Stimulated activated CD4-positive, alpha-beta T cell treated with anti-CD3 and anti-CD28 coated beads, Interleukin-15, amount 100 ng/mL, for 24 hours (primary cell): ENCODE results near the gene CISD1.
"Not testable (repeated sequence)": the region's sequence is repeated elsewhere in the genome, so short reads cannot be mapped to it uniquely, and the experiment has no call there.

ENCODE experiments used
- DNase-seq: peaks from one replicate; pipeline ENCODE4 v3.0.0-alpha.2; 2020

CISD1 gene

DNA sequence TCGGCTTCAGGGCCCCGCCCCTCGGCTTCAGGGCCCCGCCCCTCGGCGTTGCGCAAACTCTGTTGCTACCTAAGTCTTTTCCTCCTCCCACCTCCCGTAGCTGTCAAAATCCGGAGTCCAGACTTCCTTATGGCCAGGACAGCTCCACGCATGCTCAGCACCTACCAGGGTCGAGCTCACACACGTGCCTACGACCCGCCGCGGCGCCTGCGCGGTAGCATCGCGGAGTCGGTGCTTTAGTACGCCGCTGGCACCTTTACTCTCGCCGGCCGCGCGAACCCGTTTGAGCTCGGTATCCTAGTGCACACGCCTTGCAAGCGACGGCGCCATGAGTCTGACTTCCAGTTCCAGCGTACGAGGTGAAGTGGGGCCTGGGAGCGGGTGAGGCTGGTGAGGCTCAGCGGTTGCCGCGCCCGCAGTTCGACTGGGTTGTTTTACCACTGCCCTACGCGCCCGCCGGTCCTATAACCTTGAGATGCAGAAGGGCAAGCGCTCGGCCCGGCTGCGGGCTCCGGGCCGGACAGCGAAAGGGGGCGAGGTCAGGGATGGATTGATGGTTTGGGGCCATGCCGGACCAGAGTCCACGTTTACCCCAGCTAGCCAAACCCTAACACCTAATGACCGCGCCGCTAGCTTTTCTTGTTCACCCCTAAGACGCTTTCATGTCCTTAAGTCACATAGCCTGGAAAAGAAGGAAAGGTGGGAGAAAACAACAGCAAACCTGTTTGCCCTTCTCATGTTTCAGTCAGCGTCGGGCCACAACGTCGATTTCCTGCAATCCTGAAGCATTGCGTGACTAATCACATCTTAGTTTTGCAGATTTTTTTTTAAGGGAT lies at the start of gene CISD1:
CISD1 (plus strand) TSS at position 217 of the 836 bp plus-strand sequence; CDS start at position 329, 112 bp downstream.
- DNase-seq: peak; percentile 95

DNA sequence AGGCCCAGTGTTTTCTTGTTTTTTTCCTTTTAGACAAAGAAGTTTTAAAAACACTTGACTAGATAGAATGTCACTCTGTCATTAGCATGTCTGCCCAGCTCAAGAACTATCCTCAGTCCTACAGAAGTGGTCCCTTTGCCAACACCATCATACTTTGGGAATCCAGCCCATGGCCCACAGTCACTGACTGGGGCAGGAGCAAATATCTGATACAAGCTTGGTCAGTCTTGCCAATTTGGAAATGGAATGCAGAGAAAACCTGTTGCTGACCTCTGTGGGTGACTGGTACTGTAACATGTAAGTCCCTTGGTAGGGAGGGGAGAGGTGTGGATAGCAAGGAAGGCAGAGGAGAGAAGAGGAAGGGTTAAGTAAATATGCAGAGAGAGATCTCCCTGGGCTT lies 49.1 kb upstream of the CISD1 start:
- no peak for DNase-seq

DNA sequence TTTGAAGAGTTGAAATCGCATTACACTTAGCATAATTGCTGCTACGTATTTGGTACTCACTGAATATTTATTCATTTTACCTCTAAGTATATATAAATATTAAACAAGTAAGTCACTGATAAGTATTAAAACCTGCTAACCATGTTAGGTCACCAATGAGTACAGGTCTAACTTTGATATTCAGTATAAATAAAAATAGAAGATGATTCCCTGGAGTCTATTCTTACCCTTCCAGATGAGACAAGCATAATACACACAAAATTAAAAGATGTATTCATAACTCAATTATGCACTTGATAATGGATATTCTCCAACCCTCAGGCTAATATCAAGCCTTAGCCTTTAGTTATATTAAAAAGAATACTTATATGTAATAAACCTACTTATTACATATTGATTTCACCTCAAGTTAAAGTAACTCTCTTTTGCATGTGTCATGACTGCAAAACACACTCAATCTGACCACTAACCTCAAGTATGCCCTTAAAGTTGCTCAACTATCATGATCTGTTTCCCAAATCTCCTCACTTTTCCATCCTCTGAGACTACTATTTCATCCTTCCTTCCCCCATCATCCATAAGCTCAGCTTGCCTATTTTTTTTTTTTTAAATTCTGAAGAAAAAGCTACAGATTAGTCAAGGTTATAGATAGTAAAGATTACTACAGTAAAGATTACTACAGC lies 48.1 kb upstream of the CISD1 start:
- no peak for DNase-seq

DNA sequence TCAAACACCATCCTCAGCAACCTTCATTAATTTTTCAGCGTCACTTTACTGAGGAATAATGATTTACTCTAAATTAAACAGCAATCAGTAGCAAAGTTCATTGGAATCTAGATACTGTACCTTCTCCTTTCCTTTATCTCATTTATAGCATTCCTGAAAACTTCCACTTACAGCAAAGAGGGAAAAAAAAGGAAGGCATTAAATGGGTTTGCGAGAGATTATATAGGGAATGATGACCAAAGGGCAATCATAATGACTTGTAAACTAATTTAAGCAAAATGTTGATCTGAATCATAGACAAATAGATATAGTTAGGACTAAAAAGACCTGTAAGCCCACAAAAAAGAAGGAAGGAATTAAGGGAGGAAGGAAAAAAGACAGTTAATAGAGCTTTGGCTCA lies 43.3 kb upstream of the CISD1 start:
- no peak for DNase-seq

DNA sequence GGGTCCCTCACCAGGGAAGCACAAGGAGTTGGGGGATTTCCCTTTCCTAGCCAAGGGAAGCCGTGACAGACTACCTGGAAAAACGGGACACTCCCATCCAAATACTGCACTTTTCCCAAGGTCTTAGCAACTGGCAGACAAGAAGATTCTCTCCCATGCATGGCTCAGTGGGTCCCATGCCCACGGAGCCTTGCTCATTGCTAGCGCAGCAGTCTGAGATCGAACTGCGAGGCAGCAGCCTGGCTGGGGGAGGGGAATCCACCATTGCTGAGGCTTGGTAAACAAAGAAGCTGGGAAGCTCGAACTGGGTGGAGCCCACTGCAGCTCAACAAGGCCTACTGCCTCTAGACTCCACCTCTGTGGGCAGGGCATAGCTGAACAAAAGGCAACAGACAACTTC lies 39.1 kb upstream of the CISD1 start:
- not testable (repeated sequence) for DNase-seq

DNA sequence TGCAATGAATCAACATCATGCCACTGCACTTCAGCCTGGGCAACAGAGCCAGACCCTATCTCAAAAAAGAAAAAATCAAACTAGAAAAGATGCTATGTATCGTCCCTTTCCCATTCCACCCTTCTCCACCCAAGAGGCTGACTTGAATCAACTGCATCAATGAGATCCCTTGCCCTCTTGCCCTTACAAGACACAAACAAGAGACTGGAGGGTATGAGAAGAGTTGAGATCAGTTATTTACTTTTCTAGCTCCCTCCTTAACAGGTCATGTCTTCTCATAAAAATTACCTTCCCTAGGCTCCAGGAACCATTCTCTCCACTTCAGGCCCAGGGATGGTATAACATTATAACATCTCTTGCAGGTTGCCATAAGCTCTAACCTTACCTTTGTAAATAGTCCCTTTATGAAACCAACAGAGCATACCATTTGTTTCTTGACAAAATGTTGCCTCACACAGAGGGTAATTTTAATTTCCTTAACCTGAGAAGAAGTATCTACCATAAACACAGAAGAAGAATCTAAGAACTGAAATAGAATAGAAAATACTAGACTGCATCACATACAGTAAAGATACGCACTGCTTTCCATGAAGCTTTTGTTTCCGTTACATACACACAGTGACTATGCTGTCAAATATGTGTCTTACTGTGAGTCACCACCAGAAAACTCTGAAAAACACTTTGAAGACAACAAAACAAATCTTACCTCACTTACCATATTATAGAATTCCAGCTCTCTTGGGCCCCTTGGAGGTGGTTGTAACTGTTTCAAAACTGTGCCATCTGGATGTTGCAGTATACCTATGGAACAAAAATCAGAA lies 31.7 kb upstream of the CISD1 start:
- no peak for DNase-seq

DNA sequence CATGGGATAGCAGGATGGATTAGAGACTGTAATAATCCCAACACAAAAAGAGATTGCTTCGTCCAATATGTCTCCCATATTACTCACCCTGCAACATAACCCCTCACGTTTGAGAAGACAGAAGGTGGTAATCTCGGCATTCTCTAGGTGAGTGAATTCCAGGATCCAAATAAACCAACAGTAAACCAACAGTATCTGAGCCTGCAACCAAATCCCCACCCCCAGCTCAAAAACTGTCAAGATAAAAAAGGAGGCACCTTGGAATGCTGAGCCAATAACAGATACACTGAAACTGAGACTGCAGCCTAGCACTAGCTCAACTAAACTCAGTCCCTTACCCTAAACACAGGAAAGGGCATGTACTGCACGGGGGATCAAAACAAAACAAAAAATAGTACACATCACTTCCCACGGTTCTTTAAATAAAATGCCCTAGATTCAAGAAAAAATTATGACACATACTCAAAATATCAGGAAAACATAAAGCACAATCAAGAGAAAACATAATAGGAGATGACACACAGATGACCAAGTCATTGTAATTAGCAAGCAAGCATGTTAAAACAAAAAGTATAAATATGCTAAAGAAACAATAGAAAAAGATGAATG lies 29.3 kb upstream of the CISD1 start:
- DNase-seq: no peak

DNA sequence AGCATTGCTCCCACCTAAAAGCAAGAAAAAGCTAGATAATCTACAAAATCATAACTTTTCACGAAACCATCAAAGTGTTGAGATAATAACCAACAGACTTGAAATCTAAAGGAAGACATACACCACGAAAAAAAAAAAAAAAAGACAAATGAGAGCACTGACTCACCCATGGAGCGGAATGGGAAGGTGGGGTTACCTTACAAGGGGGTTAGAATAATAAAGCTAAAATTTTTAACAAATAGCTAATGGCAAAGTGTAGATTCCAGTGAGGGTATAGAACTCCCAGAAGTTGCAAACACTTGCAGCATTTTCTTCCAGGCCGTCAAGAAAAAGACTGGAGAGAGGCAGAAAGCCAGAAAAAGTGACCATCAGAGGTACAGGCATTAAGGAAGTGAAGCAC lies 28.4 kb upstream of the CISD1 start:
- DNase-seq: no peak

DNA sequence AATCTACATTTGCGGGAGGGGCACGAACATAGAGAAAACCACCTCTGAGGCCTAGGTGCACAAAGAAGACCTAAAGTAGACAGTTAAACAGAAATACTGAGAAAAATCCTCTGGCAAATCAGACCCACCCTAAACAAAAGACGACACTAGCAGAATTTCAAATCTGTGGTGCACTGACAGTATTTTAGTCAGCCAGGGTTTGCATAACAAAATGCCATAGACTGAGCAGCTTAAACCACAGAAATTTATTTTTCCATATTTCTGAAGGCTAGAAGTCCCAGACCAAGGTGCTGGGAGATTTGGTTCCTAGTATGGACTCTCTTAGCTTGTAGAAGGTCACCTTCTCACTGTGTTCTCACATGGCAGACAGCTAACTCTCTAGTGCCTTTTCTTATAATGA lies 27.6 kb upstream of the CISD1 start:
- DNase-seq: no peak

DNA sequence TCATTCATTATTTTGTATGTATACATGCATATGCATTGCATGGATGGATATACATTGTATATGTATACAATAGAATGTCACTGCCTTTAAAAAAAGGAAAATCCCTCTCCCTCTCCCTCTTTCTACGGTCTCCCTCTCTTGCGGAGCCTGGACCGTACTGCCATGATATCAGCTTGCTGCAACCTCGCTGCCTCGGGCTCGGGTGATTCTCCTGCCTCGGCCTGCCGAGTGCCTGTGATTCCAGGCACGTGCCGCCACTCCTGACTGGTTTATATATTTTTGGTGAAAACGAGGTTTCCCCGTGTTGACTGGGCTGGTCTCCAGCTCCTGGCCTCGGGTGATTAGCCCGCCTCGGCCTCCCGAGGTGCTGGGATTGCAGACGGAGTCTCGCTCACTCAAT lies 25.7 kb upstream of the CISD1 start:
- DNase-seq: no peak

DNA sequence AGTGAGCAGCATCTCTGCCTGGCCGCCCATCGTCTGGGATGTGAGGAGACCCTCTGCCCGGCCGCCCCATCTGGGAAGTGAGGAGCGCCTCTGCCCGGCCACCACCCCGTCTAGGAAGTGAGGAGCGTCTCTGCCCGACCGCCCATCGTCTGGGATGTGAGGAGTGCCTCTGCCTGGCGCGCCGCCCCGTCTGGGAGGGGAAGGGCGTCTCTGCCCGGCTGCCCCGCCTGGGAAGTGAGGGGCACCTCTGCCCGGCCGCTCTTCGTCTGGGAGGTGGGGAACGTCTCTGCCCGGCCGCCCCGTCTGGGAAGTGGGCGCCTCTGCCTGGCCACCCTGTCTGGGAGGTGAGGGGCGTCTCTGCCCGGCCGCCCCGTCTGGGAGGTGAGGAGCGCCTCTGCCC lies 25.2 kb upstream of the CISD1 start:
- DNase-seq: not testable (repeated sequence)

DNA sequence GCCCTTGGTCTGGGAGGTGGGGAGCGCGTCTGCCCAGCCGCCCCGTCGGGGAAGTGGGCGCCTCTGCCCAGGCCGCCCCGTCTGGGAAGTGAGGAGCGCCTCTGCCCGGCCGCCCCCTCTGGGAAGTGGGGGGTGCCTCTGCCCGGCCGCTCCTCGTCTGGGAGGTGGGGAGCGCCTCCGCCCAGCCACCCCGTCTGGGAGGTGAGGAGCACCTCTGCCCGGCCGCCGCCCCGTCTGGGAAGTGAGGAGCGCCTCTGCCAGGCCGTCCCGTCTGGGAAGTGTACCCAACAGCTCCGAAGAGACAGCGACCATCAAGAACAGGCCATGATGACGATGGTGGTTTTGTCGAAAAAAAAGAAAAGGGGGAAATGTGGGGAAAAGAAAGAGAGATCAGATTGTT lies 24.7 kb upstream of the CISD1 start:
- DNase-seq: not testable (repeated sequence)

DNA sequence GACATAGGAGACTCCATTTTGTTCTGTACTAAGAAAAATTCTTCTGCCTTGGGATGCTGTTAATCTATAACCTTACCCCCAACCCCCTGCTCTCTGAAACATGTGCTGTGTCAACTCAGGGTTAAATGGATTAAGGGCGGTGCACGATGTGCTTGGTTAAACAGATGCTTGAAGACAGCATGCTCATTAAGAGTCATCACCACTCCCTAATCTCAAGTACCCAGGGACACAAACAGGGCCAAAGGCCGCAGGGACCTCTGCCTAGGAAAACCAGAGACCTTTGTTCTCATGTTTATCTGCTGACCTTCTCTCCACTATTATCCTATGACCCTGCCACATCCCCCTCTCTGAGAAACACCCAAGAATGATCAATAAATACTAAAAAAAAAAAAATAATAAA lies 24.3 kb upstream of the CISD1 start:
- not testable (repeated sequence) for DNase-seq

DNA sequence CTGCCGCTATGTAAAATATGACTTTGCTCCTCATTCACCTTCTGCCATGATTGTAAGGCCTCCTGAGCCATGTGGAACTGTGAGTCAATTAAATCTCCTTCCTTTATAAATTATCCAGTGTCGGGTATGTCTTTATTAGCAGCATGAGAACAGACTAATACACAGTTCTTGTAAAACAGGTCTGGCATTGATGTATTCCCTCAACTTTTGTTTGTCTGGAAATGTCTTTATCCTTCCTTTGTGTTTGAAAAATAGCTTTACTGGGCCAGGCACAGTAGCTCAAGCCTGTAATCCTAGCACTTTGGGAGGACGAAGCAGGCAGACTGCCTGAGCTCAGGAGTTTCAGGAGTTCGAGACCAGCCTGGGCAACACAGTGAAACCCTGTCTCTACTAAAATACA lies 15.8 kb upstream of the CISD1 start:
- DNase-seq: no peak

DNA sequence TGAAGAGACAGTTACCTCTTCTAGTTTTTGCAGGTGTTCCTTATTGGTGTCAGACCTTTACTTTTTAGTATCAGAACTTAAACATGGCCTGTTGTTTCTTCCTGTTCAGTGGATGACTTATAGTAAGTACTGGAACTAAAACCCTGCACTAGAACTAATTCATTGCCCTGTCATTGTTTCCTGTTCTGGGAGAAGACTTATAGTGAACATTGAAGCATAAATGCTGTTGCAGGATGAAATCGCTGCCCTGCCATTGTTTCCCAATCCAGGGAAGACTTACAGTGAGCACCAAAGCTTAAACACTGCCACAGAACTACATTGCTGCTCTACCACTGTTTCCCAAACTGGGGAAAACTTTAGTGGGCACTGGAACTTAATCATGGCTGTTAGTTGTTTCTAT lies 14.3 kb upstream of the CISD1 start:
- no peak for DNase-seq

DNA sequence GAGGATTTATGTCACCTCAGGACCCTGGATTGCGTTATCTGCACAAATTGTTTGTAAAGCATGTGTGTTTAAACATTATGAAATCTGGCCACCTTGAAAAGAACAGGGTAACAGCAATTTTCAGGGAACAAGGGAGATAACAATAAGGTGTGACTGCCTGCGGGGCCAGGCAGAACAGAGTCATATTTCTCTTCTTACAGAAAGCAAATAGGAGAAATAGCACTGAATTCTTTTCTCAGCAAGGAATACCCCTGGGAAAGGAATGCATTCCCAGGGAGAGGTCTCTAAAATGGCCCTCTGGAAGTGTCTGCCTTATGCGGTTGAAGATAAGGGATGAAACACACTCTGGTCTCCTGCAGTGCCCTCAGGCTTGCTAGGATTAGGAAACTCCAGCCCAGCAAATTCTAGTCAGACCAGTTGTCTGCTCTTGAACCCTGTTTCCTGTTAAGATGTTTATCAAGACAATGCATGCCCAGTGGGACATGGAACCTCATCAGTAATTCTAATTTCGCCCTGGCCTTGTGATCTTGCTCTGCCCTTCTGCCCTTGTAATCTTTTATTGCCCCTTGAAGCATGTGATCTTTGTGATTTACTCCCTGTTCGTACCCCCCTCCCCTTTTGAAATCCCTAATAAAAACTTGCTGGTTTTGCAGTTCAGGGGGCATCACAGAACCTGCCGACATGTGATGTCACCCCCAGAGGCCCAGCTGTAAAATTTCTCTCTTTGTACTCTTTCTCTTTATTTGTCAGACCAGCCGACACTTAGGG lies 12.8 kb upstream of the CISD1 start:
- DNase-seq: not testable (repeated sequence)

DNA sequence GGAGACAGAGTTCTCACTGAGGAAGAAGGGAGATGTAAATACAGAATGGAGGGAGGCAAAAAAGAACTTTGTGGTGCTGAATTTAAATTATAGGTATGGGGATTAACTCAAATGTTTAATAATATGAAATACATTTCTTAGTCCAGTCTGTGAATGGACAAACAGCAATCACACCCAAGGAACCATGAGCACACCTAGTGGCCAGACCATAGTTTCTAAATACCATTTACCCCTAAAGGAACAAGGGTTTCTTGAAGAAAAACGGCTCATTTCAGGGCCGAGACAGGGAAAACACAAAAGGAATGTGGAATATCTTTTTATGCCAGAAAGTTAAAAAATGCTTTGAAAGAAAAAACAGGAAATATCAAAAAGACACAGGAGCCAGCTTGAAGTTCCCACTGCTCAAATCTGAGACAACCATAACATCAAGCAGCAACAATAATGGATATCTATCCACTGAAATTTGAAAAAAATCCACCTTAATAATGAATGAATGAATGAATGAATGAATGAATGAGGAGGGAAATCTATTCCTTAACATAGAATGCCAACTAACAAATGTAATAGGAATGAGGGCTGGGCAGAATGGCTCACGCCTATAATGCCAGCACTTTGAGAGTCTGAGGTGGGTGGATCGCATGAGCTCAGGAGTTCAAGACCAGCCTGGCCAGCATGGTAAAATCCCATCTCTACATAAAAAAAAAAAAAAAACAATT lies 9.8 kb upstream of the CISD1 start:
- DNase-seq: no peak

DNA sequence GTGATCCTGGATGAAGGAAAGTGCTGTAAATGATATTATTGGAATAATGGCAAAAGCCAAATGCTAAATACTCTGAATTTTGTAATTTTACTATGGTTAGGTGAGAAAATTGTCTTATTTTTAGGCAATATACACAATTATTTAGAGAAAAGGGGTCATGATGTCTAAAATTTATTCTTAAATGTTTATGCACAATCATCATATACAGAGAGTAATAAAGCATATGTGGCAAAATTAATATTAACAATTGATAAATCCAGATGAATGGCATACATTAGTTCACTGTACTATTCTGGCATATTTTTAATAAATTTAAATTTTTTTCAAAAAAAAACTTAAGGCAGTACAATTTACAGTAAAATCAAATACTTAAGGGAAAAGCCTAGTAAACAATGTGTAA lies 8.6 kb upstream of the CISD1 start:
- no peak for DNase-seq

DNA sequence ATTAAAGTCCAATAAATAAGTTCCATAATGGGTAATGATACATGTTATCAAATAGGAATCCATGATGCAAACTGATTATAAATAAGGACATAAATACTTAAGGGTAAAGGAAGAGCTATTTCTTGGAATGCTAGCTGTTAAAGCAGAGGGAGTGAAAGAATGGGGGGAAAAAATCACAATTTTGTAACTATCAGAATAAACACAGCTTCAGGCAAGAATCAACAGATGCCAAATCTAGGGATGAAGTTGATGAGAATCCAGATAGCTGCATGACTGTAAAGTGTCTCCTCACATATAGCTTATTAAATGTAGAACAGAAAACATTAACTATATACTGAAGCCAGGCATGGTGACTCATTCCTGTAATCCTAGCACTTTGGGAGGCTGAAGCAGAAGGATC lies 6.2 kb upstream of the CISD1 start:
- no peak for DNase-seq

DNA sequence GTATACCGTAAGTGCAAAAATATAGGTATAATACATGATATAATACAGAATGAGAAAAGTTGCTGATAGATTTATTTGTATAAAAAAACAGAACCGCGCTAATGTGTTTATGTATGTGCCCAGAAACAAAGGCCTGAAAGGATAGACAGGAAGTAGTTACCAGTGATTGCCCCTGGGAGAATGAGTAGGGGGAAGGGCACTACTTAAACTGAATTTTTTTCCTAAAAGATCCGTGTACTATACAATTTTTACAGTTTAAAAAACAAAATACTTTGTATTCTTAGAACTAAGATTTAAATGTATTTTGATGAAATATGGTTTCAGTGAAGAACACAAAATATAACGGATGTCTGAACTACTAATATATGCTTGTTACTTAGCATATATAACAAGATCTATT lies 4.2 kb upstream of the CISD1 start:
- DNase-seq: no peak

DNA sequence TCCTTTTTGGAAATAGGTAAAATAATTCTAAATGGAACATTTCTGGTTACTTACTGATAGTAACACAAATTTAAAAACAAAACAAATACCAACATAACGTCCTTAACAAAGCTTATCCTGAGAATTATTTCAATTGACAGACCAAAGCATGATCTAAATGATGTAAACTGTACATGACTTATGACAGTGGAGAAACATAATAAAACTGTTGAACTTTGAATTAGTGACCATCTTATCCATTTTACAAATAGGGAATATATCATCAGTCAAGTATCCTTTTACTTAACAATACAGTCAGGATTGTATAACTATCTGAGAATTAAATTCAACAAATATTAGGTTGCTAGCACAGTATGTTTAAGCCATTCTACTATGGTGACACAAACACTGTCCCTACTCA lies 3.7 kb upstream of the CISD1 start:
- no peak for DNase-seq
